ENCODE measurements around the gene OR51E1. TPM values are rescaled to one million over a fixed set of nuclear protein-coding genes. Genes with fewer than 3 reads are reported as not detected.

The OR51E1 gene
- total RNA-seq, 2 experiments from 2014 or later: 0.09 TPM; not detected in 1

DNA sequence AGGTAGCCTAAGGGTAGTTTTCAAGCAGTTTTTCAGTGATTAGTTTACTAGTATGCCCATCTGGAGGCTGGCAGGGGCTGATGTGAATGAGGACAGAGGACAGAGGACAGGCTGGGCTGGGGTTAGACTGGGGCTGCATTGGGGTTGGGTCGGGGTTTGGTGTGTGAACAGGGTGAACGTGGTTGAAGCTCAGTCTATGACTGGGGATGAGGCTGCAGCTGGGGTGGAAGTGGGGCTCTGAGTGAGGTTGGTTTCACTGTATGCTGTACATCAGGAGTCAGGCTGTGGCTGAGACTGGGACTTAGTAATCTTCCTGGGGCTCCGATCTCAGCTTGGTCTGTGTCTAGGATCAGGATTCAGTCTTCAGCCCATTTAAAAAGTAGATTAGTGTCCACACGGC, 451 bp downstream of the OR51E1 start:
- Histone ChIP-seq H3K36me3 (ENCODE audit: insufficient read depth, low read length) (no peaks in the 10 kb centered on the region), H3K4me3 (ENCODE audit: low read depth, low read length, poor library complexity, severe bottlenecking) (no peak overlapping the region), H3K79me2 (ENCODE audit: insufficient read depth, low read depth, low read length) (no peaks in the 10 kb centered on the region), H3K9me3 (ENCODE audit: low read length) (no peaks in the 10 kb centered on the region), H4K20me1 (ENCODE audit: insufficient read depth, low read length) (no peaks in the 10 kb centered on the region), H3K4me2 (ENCODE audit: low read length) (no peak overlapping the region), H3K9me2 (ENCODE audit: insufficient read depth, low read length) (no peaks in the 10 kb centered on the region), H3K27ac (ENCODE audit: low read depth, low read length, poor library complexity, severe bottlenecking) (no peak overlapping the region), H3K4me1 (ENCODE audit: insufficient read depth, low read length, poor library complexity, severe bottlenecking) (no peaks in the 10 kb centered on the region), H2AFZ (ENCODE audit: low read length) (no peak overlapping the region)
- DNase-seq (ENCODE audit: low spot score): no peak
- POLR2A ChIA-PET: no interaction called here
- no TSS peak for BruUV-seq (replicated peaks)
- TF ChIP-seq EZH2phosphoT487 (IDR thresholded peaks at IDR 0.05; ENCODE audit: borderline replicate concordance, low read depth, low read length): no peak
- TF ChIP-seq CTCF (conservative IDR thresholded peaks at IDR 0.05; ENCODE audit: low read length): no peak
- CTCF ChIA-PET (ENCODE audit: unreplicated experiment): no interaction called here
- intact Hi-C loops (cut with micrococcal nuclease; ENCODE audit: unreplicated experiment): no loop called here

- ChIA-PET POLR2A (no interaction called here), CTCF (ENCODE audit: unreplicated experiment) (no interaction called here)
- no TSS peak for BruUV-seq (replicated peaks)
These were observed 2.2 kb downstream of the OR51E1 start for GRCh38 chr11:4645974-4646373.

GRCh38 chr11:4647766-4648165, 4.0 kb downstream of the OR51E1 start:
- TF ChIP-seq CTCF (conservative IDR thresholded peaks at IDR 0.05; ENCODE audit: low read length): no peak
- TF ChIP-seq EZH2phosphoT487 (IDR thresholded peaks at IDR 0.05; ENCODE audit: borderline replicate concordance, low read depth, low read length): no peak

More at GRCh38 chr11:4645974-4646373, 2.2 kb downstream of the OR51E1 start:
- H3K79me2 ChIP-seq (ENCODE audit: insufficient read depth, low read depth, low read length): no peaks in the 10 kb centered on the region
- H2AFZ ChIP-seq (ENCODE audit: low read length): no peak overlapping the region
- H3K4me1 ChIP-seq (ENCODE audit: insufficient read depth, low read length, poor library complexity, severe bottlenecking): no peaks in the 10 kb centered on the region
- no peaks in the 10 kb centered on the region for H4K20me1 ChIP-seq (ENCODE audit: insufficient read depth, low read length)
- intact Hi-C loops (cut with micrococcal nuclease; ENCODE audit: unreplicated experiment): no loop called here
- no peaks in the 10 kb centered on the region for H3K9me2 ChIP-seq (ENCODE audit: insufficient read depth, low read length)
- no peaks in the 10 kb centered on the region for H3K9me3 ChIP-seq (ENCODE audit: low read length)
- TF ChIP-seq EZH2phosphoT487 (IDR thresholded peaks at IDR 0.05; ENCODE audit: borderline replicate concordance, low read depth, low read length): no peak
- no peak for TF ChIP-seq CTCF (conservative IDR thresholded peaks at IDR 0.05; ENCODE audit: low read length)
- H3K27ac ChIP-seq (ENCODE audit: low read depth, low read length, poor library complexity, severe bottlenecking): no peak overlapping the region
- no peak overlapping the region for H3K4me2 ChIP-seq (ENCODE audit: low read length)
- H3K36me3 ChIP-seq (ENCODE audit: insufficient read depth, low read length): no peaks in the 10 kb centered on the region
- no peak overlapping the region for H3K4me3 ChIP-seq (ENCODE audit: low read depth, low read length, poor library complexity, severe bottlenecking)
- no peak for DNase-seq (ENCODE audit: low spot score)

More at GRCh38 chr11:4647766-4648165, 4.0 kb downstream of the OR51E1 start:
- ChIA-PET CTCF (ENCODE audit: unreplicated experiment) (no interaction called here), POLR2A (no interaction called here)
- BruUV-seq (replicated peaks): no TSS peak
- H3K27ac ChIP-seq (ENCODE audit: low read depth, low read length, poor library complexity, severe bottlenecking): no peak overlapping the region
- no peaks in the 10 kb centered on the region for H3K4me1 ChIP-seq (ENCODE audit: insufficient read depth, low read length, poor library complexity, severe bottlenecking)
- no peaks in the 10 kb centered on the region for H3K79me2 ChIP-seq (ENCODE audit: insufficient read depth, low read depth, low read length)
- H3K36me3 ChIP-seq (ENCODE audit: insufficient read depth, low read length): no peaks in the 10 kb centered on the region
- H2AFZ ChIP-seq (ENCODE audit: low read length): no peak overlapping the region
- no peak overlapping the region for H3K4me3 ChIP-seq (ENCODE audit: low read depth, low read length, poor library complexity, severe bottlenecking)
- intact Hi-C loops (cut with micrococcal nuclease; ENCODE audit: unreplicated experiment): no loop called here
- H3K9me3 ChIP-seq (ENCODE audit: low read length): no peaks in the 10 kb centered on the region
- no peak overlapping the region for H3K4me2 ChIP-seq (ENCODE audit: low read length)
- H3K9me2 ChIP-seq (ENCODE audit: insufficient read depth, low read length): no peaks in the 10 kb centered on the region
- no peaks in the 10 kb centered on the region for H4K20me1 ChIP-seq (ENCODE audit: insufficient read depth, low read length)
- no peak for DNase-seq (ENCODE audit: low spot score)

Data from OCI-LY7 (cell line).